Testis (tissue), 3 donors: Measurements from ENCODE around the gene GSAP. TPM values are rescaled to one million over a fixed set of nuclear protein-coding genes. Genes with fewer than 3 reads are reported as not detected.
"Not testable (repeated sequence)": the region's sequence is repeated elsewhere in the genome, so short reads cannot be mapped to it uniquely, and the experiment has no call there.

ENCODE experiments used
- DNase-seq: peaks from one replicate; pipeline ENCODE4 v3.0.0-alpha.2; 2019
- H3K27ac ChIP-seq, 2 donors: fragments of 200-600 bp; sonication (generic); one replicate each; pipeline ENCODE4 v1.5.1; 2019
- H3K27me3 ChIP-seq: fragments of 200-600 bp; sonication (generic); one replicate; pipeline ENCODE4 v1.5.1; 2019
- H3K36me3 ChIP-seq: fragments of 200-600 bp; sonication (generic); one replicate; pipeline ENCODE4 v1.5.1; 2017; ENCODE audit warnings: low read depth; ENCODE audit errors: missing control alignments
- H3K4me1 ChIP-seq: fragments of 200-600 bp; sonication (generic); one replicate; pipeline ENCODE4 v1.5.1; 2019
- H3K4me3 ChIP-seq, 2 donors: fragments of 200-600 bp; sonication (generic); one replicate each; pipeline ENCODE4 v1.5.1; 2017 to 2019
- H3K9me3 ChIP-seq: fragments of 200-600 bp; sonication (generic); one replicate; pipeline ENCODE4 v1.5.1; 2017
- CTCF ChIP-seq, 3 experiments: fragments of 450-650 bp in 2 of 3; fragments of 200-600 bp in 1 of 3; sonication (generic) in 1 of 3; IDR thresholded peaks; one replicate each; pipeline ENCODE4 v1.5.1; 2016 to 2019; ENCODE audit warnings: antibody characterized with exemption in 3 of 3, mild to moderate bottlenecking in 2 of 3, moderate library complexity in 1 of 3
- POLR2A ChIP-seq: fragments of 450-650 bp; IDR thresholded peaks from one replicate; pipeline ENCODE4 v1.6.1; 2017; ENCODE audit warnings: antibody characterized with exemption, mild to moderate bottlenecking, moderate library complexity
- WGBS, 2 donors: methylation state at CpG; one replicate each; pipeline ENCODE4 v1.1.5; 2018; 5-methylcytosine and 5-hydroxymethylcytosine counted together
- intact Hi-C: fragments of 100-400 bp; cut with DNase I; formaldehyde crosslinking; loops from one replicate; pipeline ENCODE4 v1.15.1; 2023; ENCODE audit warnings: low total_unique reads
- polyA plus RNA-seq: library from polyadenylated mRNA; stranded (reverse); fragments of 350-450 nt; fragmentation: Illumina TruSeq; extraction: RNeasy Lipid Tissue Mini Kit (QIAGEN cat#74804); gene quantifications from one replicate; pipeline ENCODE4 v1.2.3, GENCODE V29; 2014; ENCODE audit warnings: low read depth, low replicate concordance; ENCODE audit not compliant: insufficient read depth
- total RNA-seq, 2 donors: library from RNA; depleted of rRNA; stranded (reverse); fragments of >200 nt; gene quantifications; one replicate each; pipeline ENCODE4 v1.2.3, GENCODE V29; 2016

The GSAP gene
- total and polyA plus RNA-seq, 3 donors from 2014 or later, result 6.0 to 16.2 (median 14.6) TPM

GRCh38 chr7:77457779-77458178, 41.6 kb upstream of the GSAP start:
- Histone ChIP-seq H3K4me3 (no peak overlapping the region), H3K27ac (no peak overlapping the region), H3K4me1 (no peaks in the 10 kb centered on the region), H3K9me3 (no peaks in the 10 kb centered on the region), H3K27me3 (no peaks in the 10 kb centered on the region), H3K36me3 (no peaks in the 10 kb centered on the region)
- no peak for DNase-seq
- no peak for TF ChIP-seq CTCF (IDR thresholded peaks at IDR 0.05)
- no peak for TF ChIP-seq POLR2A
- WGBS, 2 donors, result 67 to 71% methylated on average over 4 of the region's 4 CpGs
- intact Hi-C loops, result no loop called here

- intact Hi-C loops, result no loop called here
- Histone ChIP-seq H3K27me3 (no peaks in the 10 kb centered on the region), H3K4me1 (no peaks in the 10 kb centered on the region), H3K27ac (no peak overlapping the region), H3K4me3 (no peak overlapping the region), H3K36me3 (no peaks in the 10 kb centered on the region), H3K9me3 (no peaks in the 10 kb centered on the region)
- no peak for DNase-seq
- 63 to 67% methylated on average over 4 of the region's 4 CpGs for WGBS, 2 donors
- no peak for TF ChIP-seq POLR2A
- no peak for TF ChIP-seq CTCF (IDR thresholded peaks at IDR 0.05)
Observed at GRCh38 chr7:77456696-77457095, 40.5 kb upstream of the GSAP start.

- no peak for TF ChIP-seq POLR2A
- no peak for TF ChIP-seq CTCF (IDR thresholded peaks at IDR 0.05)
- 81 to 94% methylated on average over 3 of the region's 3 CpGs for WGBS, 2 donors
- no peaks in the 10 kb centered on the region for H3K27me3 ChIP-seq
- H3K9me3 ChIP-seq, result no peaks in the 10 kb centered on the region
- no peak overlapping the region for H3K27ac ChIP-seq
- H3K4me3 ChIP-seq, result no peak overlapping the region
- H3K4me1 ChIP-seq, result no peaks in the 10 kb centered on the region
- intact Hi-C loops, result no loop called here
- H3K36me3 ChIP-seq, result no peaks in the 10 kb centered on the region
- no peak for DNase-seq
Observed at GRCh38 chr7:77455321-77455720, 39.2 kb upstream of the GSAP start.

GRCh38 chr7:77454802-77455201, 38.7 kb upstream of the GSAP start:
- TF ChIP-seq CTCF (IDR thresholded peaks at IDR 0.05) (no peak), POLR2A (no peak)
- H3K9me3 ChIP-seq, result no peaks in the 10 kb centered on the region
- intact Hi-C loops, result no loop called here
- no peak overlapping the region for H3K4me3 ChIP-seq
- no peak overlapping the region for H3K27ac ChIP-seq
- no peaks in the 10 kb centered on the region for H3K27me3 ChIP-seq
- WGBS, 2 donors, result 95% methylated on average over 4 of the region's 4 CpGs
- no peaks in the 10 kb centered on the region for H3K4me1 ChIP-seq
- no peaks in the 10 kb centered on the region for H3K36me3 ChIP-seq
- DNase-seq, result no peak

- intact Hi-C loops, result no loop called here
- peak overlapping the region in 1 of 2 donors; percentile 16 for H3K27ac ChIP-seq
- TF ChIP-seq CTCF (IDR thresholded peaks at IDR 0.05) (no peak), POLR2A (no peak)
- no peaks in the 10 kb centered on the region for H3K4me1 ChIP-seq
- no peak overlapping the region for H3K4me3 ChIP-seq
- no peak for DNase-seq
- WGBS, 2 donors, result 40 to 52% methylated on average over 2 of the region's 2 CpGs
- no peaks in the 10 kb centered on the region for H3K9me3 ChIP-seq
- no peaks in the 10 kb centered on the region for H3K36me3 ChIP-seq
- H3K27me3 ChIP-seq, result no peaks in the 10 kb centered on the region
Observed at GRCh38 chr7:77453531-77453930, 37.4 kb upstream of the GSAP start.

GRCh38 chr7:77451950-77452349, 35.8 kb upstream of the GSAP start:
- H3K36me3 ChIP-seq, H3K27ac ChIP-seq, intact Hi-C loops, H3K4me3 ChIP-seq, H3K4me1 ChIP-seq, H3K27me3 ChIP-seq, H3K9me3 ChIP-seq, DNase-seq: not testable (repeated sequence)
- WGBS, 2 donors, result 97 to 98% methylated on average over 6 of the region's 6 CpGs
